ENCODE measurements around the gene ATP5F1E.
"Not testable (repeated sequence)": the region's sequence is repeated elsewhere in the genome, so short reads cannot be mapped to it uniquely, and the experiment has no call there.

Gene ATP5F1E

DNA sequence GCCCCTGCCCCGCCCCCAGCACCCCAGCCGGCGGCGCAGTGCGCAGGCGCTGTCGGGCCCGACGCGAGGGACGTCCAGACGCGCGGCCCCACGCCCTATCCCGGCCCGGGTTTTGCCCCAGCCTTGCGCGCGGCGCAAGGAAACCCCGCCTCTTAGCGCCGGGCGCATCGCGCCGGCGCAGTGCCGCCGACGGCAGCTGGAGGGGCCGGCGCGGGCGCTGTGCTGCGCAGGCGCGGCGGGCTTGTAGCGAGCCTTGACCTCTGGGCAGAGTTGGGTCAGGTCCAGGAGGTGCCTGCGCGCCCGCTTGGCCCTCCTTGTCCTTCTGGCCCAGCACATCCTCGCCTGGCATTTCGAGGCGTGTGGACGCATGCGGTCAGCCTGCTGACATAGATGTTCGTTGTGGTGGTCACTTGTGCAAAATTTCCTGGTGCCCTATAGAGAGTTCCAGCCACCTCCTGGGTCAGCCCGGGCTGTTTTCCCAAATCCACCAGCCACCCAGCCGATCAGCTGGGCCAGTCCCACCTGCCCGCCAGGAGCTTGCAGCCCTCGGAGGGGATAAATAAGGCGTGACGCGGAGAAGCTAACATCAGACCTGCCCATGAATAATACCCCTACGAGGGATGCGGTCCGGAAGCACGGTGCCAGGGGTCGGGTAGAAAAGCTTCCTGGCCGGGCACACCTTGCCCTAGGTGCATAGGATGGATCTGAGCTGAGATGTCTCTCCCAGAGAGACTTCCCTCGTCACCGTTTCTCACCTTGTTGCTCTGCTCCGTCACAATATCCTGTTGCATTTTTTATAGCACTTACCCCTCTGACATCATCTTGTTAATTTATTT lies 10.9 kb upstream of the ATP5F1E start:
- peak; percentile 92 for DNase-seq

GRCh38 chr20:59042151-59042795 lies 10.1 kb upstream of the ATP5F1E start, which contains the start of gene PRELID3B:
PRELID3B (minus strand) TSS chr20:59042786; CDS start chr20:59042730, 56 bp downstream.
- no peak for DNase-seq

DNA sequence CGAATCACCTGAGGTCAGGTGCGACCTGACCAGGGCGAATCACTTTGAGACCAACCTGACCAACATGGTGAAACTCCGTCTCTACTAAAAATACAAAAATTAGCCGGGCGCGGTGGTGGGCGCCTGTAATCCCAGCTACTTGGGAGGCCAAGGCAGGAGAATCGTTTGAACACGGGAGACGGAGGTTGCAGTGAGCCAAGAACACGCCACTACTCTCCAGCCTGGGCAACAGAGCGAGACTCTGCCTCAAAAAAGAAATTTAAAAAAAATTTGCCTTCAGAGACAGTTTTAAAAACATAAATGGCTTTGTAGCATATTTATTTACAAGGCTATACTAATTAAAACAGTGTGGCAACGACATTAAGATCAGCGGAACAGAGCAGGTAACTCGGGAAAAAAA lies 9.4 kb upstream of the ATP5F1E start:
- DNase-seq: not testable (repeated sequence)

- no peak for DNase-seq
These were observed 8.5 kb upstream of the ATP5F1E start for GRCh38 chr20:59040667-59041066.

GRCh38 chr20:59039233-59039632 lies 7.1 kb upstream of the ATP5F1E start:
- no peak for DNase-seq

- no peak for DNase-seq
These were observed 5.3 kb upstream of the ATP5F1E start for GRCh38 chr20:59037386-59037785.

DNA sequence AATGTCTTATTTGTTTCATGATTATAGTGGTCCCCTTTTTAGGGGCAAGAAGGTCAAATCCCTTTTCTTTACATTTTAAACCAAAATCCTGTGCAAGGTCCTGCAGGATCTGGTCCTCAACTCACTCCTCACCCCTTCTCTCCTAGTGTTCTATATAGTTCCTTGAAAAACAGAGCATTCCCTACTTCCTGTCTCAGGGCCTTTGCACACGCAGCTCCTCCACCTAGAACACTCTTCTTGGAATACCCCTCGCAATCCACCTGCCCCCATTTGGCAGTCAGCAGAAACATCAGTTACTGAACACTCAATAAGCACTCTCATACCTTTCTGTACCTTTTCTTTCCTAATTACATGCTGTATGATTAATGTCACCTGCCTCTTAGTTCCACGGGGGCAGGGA lies 3.2 kb upstream of the ATP5F1E start:
- no peak for DNase-seq

- no peak for DNase-seq
These were observed 1.6 kb upstream of the ATP5F1E start for GRCh38 chr20:59033616-59034165.

- DNase-seq: no peak
These were observed 958 bp upstream of the ATP5F1E start for GRCh38 chr20:59033093-59033492.

DNA sequence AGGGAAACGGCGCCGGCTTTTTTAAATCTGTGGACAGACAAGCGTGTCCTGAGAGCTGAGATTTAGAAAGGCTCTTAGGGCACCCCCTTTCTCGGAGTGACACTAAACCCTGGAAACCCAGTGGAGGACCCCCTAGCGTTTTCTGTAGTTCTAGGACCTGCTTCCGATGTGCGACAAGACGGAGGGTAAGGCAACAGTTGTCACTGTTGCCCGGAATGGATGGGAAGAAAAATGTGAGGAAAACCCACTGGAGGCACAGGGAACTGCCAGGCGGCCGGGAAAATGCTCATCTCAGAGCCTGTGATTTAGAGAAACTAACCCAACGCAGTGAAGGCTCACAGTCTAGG lies 551 bp upstream of the ATP5F1E start:
- DNase-seq: peak; percentile 81

DNA sequence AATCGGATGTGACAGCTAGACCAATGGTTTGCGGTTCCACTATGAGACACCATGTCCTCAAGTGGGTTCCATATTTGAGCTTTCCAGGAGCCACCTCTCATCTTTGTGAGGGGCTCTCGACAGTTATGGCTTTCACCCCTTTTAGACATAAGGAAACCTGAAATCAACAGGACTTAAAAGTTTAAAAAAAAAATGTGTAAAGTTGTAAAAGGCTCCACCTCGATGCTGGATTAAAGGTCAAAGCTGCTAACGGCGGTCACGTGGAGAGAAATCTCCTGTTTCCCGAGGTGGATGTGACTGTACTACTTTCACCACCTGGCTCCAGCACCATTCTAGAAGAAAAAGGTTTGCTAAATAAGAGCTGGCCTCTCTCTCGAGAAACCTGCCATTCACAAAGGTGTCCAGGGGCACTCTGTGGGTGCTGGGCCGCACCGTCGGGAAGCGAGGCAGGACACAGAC lies 542 bp downstream of the ATP5F1E start:
- DNase-seq: no peak

DNA sequence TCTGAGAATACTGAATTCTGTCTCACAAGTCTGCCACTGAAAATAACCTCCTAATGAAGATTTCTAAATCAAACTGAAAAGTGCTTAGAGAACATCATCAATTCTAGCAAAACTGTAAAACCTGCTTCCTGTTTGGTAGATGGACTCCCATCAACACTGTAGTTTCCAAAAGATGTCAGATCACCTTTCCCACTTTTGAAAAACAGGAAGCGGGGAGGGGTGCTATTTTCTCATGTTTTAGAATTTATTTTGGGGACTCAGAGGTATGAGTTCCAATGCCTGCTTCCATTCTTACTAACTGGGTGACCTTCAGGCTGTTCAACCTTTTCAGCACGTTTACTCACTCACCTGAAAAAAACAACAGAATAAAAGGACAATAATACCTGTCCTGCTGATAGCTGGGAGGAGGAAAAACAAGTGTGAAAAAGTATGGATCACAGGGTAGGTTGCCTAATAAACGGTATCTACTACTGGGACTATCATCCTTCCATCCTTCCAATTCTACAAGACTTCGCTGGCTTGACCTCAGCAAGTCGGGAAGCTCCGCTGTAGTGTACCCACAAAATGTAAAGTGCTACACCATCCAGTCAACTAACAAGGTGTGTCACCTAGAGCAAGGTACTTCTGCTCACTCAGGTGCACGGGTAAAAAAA lies 1.1 kb downstream of the ATP5F1E start:
- DNase-seq: no peak

GRCh38 chr20:59028812-59029211 lies 3.3 kb downstream of the ATP5F1E start:
- no peak for DNase-seq

GRCh38 chr20:59027741-59028320 lies 4.3 kb downstream of the ATP5F1E start:
- DNase-seq: no peak

DNA sequence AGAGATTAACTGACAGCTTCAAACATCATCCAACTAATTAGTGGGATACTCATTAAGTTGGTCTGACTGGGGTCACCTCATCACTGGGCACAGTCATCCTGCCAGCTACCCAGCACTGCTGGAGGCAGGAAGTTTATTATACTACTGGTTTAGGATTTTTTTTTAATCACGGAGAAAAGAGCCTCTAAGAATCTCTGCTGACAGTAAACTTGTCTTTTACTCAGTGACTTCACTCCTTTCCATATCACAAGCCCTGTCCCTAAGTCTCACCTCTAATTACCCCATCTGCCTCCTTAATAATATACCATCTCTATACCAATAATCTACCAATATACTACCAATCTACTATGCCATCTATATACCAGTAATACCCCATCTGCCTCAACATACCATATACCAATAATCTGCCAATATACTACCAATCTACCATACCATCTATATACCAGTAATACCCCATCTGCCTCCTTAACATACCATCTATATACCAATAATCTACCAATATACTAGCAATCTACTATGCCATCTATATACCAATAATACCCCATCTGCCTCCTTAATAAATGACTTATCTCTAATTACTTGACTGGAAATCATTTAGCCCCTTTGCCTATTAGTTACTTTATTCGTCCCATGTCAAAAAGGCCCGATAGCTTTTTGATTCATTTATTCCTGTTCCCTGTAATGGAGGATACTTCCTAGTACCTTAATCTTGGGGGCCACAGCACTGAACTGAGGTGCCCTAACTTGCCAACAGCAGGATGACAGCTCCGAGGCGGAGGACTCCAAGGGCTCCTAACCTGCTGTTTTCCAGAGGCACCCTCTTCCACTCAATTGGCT lies 5.0 kb downstream of the ATP5F1E start:
- DNase-seq: no peak

DNA sequence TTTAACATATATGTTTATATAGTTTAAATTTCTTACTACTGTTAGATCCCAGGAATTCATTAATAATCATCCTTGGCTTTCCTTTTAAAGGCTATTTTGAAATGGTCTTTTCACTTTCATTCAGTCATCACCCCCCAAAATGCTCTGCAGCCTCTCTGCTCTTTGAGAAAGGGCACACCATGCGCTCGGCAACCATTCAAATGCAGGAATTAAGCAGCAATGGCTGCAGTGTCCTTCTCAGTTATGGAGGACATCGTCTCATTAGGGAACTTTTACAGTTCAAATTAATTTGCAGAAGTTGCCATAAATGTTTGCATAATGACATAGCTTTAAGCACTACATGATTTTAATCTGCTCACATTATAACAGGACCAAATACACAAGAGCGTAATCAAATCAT lies 6.6 kb downstream of the ATP5F1E start:
- no peak for DNase-seq

GRCh38 chr20:59025086-59025485 lies 7.0 kb downstream of the ATP5F1E start:
- DNase-seq: no peak

GRCh38 chr20:59024111-59024530 lies 8.0 kb downstream of the ATP5F1E start:
- no peak for DNase-seq

GRCh38 chr20:59023616-59024015 lies 8.5 kb downstream of the ATP5F1E start:
- DNase-seq: no peak

GRCh38 chr20:59022754-59023153 lies 9.4 kb downstream of the ATP5F1E start:
- DNase-seq: no peak

DNA sequence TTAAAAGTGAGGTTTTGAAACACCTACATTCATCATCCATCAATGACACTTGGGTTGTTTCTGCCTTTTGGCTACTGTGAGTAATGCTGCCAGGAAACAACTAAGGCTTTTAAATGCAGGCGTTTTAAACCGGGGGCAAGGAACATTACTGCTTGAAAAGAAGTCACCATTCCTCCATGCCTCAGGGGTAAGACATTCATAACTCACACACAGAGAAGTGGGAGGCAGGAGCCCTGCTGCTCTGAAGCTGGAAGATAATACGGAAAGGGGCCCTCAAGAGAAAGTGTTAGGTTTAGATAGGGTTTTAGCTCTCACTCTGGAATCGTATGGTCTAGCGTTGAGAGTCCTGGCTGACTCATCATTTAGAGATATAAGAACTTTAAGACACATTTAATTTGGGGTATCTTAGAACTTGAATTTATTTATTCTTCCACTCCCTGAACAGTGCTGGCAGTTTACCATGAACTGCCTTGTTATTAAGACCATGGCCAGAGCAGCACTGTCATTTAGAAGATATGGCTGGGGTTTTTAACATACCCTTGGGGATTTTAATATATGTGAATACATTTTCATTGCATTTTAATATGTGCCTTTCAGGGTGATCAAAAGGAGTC lies 11.1 kb downstream of the ATP5F1E start:
- DNase-seq: no peak

- DNase-seq: no peak
These were observed 12.9 kb downstream of the ATP5F1E start, which contains the start of gene TUBB1 for GRCh38 chr20:59019217-59019616. TUBB1 (plus strand) TSS chr20:59019429; CDS start chr20:59019523, 94 bp downstream.

All from SHP77 treated with DMSO at 0.1 percent for 48 hours (cell line).